ENCODE results near the gene CCDC102A. TPM values are rescaled to one million over a fixed set of nuclear protein-coding genes. Genes with fewer than 3 reads are reported as not detected.

CCDC102A gene
- total RNA-seq, 1 donor from 2014 or later = 5.5 TPM

DNA sequence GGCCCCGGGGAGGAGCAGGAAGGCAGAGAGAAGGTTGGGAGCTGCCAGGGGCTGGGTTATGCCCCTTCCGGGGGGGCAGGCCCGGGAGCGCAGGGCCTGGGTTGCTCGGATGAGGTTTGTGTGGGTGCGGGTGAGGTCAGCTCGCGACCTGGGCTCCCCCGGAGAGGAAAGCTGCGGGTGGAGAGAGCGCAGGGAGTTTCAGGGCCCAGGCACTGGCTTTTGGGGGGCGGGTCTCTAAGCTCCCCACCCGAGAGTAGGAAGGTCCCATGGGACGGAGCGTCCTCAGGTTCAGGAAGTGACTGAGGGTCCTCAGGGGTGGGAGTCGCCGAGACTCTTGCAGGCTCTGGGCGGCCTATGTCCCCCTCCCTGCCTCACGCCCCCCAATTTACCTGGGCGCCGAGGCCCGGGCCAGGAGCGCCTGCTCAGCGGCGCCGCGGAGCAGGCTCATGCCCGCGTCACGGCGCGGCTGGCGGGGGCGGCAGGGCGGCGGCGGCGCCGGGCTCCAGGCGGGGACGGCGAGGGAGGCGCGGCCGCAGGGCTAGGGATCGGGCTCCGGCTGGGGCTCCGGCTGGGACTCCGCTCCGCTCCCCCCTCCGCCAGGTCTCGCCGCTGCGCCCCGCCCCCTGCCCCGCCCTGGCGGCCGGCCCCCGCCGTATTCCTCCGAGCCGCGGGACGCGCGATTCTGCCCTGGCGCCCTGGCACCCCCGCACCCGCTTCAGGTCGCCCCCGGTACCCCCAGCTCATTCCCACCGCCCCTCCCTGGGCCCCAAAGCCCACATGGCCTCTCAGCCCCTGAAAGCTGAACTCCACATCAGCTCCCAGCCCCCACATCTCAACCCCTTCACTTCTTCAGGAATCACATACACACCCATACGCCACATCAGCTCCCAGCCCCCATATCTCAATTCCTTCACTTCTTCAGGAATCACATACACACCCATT lies 50.2 kb downstream of the CCDC102A start, which contains the start of gene DOK4:
Gene DOK4 (minus strand): TSS at position 578 of the 942 bp plus-strand sequence. CDS start 6,986 bp downstream, outside the sequence.
- peak; percentile 90 for DNase-seq (ENCODE audit: low spot score)
- intact Hi-C loops (cut with DNase I) = loop anchor here (5.0 kb wide), 1 partner anchor 39 kb away; the partner anchor contains the start of genes CIAPIN1 and COQ9

DNA sequence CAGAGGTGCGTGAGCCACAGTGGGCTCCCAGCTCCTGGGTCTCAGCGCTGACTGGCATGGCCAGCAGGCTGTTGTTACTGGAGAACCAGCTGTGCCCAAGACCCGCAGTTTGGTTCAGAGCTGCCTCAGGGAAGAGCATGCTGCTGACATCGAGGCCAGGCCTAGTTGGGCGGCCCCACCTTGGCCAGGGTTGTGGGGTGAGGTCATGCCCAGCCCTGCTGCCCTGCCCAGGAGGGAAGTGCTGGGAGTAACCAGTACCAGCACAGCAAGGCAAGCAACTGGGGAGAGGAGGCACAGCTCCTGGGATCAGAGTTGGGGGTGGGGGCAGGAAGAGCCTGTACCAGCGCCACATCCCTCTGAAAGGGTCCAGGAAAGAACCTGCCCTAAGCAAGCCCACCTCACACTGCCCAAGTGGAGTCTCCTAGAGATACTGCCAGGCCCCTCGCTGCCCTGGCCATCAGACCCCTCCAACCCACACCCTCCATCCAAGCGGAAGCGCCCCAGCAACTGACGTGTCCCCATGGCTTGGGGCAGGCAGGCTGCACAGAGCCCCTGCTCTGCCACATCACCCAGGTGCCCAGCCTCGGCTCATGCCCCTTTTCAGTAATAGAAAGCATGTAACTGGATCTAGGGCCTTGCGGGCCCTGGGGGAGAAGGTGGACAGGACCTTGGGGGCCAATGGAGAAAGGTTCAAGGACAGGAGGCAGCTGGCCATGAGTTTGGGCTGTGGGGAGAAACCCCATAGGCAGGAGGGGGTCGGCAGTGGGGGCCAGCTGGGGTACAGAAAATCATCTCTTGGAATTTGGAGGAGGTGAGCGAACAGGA lies 51.1 kb downstream of the CCDC102A start:
- intact Hi-C loops (cut with DNase I) = loop anchor here (5.0 kb wide), 1 partner anchor 38 kb away; the partner anchor contains the start of genes CIAPIN1 and COQ9
- no peak for DNase-seq (ENCODE audit: low spot score)

DNA sequence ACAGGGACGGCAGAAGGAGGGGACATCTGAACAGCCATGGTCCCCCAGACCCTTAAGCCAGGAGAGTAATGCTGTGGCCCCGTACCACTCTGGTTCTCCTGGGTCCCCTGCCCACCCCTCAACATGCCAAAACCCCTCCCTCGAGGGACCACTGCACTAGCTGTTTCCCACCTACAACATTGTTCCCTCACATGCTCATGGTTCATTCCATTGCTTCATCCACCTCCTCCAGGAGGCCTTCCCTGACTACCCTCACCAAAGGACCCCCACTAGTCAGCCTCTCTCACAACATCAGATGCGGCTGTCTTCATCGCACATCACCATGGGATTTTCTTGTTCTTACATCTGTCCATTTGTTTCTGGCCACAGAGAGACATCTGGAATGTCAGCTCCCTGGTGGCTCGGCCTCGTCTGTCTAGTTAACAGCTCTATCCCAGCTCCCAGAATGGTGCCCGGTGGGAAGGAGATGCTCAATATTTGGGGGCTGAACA lies 51.8 kb downstream of the CCDC102A start:
- no peak for DNase-seq (ENCODE audit: low spot score)
- intact Hi-C loops (cut with DNase I) = loop anchor here (5.0 kb wide), 1 partner anchor 37 kb away; the partner anchor contains the start of genes CIAPIN1 and COQ9

DNA sequence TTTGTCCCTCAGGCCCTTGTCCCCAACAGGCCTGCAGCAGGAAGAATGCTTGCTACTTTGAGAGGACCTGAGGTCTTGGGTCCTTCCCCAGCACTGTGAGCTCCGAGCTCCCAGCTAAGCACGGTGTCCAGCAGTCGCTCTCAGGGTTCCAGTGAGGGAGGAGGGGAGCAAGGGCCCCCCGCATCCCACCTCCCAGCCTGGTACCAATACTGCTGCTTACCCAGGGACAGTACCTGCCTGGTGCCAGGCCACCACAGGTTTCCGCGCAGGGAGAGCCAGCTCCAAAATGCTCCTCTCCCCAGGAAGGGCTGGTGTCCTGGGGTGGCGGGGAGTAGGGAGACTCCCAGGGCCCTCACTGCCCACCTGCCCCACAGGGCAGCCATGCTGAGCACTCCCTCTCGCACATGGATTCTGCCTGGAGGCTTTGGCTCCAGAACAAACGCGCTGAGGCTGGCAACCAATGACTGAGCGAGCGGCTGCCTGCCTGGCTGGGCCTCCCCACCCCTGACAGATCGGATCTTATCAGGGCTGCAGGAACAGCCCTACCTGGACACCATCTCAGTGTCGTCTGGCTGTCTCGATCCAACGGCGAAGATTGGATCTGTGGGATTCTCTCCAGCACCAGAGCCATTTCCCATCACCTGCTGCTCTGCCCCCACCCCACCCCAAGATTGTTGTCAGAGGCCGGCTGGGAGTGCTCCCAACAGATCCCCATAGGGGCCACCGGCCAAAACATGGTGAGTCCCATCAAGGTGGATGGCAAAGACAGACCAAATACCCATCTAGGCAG lies 52.5 kb downstream of the CCDC102A start:
- intact Hi-C loops (cut with DNase I) = no loop called here
- DNase-seq (ENCODE audit: low spot score) = no peak

DNA sequence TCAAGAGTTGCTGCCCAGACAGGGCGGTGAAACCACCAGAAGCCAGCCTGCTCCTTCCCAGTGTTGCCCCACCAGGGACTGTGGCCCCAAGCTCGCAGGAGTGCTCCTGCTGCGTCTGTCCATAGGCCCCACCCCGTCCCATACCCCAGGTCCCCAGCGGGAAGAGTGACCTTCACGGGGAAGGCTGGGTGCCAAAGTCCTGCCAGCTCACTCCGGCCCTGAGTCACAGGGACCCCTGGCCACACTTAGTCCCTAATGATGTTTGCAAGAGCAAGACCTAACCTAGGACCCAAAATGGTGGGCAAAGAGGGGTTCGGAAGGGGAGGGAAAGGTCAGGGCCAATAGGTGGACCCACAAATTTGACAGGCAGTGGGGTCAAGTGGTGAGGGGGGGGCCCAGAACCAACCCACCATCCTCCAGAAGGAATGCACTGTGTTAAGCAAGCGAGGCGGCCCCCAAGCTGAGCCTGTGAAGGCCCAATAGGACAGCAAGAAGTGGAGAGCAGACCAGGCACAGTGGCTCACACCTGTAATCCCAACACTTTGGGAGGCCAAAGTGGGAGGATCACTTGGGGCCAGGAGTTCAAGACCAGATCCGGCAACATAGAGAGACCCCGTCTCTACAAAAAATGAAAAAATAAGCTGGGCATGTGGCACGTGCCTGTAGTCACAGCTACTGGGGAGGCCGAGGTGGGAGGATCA lies 53.4 kb downstream of the CCDC102A start:
- intact Hi-C loops (cut with DNase I) = no loop called here
- DNase-seq (ENCODE audit: low spot score) = no peak

DNA sequence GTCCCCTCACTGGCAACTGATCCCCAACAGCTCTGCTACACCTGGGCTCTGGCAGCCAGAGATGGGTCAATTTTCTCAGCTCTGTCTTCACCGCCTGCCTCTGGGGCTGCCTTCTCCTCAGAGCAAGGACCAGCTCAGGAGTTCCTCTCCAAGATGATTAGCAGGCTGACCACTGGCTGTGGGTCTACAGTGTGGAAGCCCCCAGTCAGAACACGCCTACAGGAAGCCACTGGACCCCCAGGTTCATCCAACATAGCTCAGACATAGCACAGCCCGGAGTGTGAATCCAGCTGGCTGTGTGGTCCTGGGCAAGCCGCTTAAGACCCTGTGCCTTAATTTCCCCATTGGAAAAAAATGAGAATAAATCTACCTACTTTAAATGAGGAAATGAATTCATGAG lies 55.0 kb downstream of the CCDC102A start:
- no peak for DNase-seq (ENCODE audit: low spot score)
- intact Hi-C loops (cut with DNase I) = no loop called here

DNA sequence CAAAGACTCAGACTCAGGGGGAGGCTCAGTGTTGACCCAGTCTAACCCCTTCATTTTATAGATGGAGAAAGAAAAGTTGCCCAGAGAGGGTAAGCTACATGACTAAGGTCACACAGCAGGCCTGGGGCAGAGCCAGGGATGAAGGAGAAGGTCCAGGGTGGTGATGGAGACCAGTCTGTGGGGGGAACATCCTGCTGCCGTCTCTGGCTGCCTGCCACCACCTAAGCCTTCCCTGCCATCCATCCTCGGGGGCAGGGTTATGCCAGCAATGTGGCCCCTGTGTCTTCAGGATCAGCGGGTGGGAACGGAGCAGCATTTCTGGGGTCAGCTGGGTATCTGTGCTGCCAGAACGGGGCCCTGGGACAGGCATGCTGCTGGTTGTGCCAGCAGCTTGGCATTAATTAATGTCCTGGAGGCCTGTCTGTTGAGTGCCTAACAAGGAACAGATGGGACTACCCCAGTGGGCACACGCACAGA lies 55.6 kb downstream of the CCDC102A start:
- intact Hi-C loops (cut with DNase I) = no loop called here
- peak; percentile 55 for DNase-seq (ENCODE audit: low spot score)

DNA sequence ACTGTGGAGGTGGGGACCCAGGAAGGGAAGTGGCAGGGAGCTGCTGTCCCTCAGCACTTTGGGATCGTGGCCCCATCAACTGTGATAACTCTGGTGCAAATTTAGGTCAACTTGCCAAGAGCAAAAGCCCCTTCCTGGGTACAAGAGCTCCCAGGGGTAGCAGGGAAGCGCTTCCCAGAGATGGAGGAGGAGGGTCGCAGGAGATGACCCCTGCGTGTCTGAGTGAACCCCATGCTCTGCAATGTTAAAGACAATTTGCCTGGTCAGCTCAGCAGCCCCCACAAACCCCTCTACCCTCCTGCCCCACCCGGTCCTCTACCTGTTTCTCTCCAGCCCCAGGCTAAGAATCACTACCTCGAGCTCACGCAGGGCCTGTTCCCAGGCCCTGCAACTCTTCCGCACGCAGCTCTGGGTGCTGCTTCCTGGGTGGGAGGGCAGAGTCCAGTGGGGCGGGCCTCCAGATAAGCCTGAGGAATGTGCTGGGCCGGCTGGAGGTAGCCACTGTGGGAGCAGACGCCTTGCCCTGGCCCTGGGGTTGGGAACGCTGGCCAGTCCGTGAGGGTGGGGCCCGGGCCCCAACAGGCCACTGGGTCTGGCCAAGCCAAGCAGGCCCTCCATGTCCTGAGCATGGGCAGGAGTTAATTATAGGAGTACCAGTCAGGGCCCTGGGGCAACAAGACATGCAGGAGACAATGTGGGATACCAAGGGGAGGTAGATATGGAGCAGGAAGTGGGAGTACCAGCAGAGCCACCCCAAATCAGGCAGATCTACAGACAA lies 56.2 kb downstream of the CCDC102A start:
- intact Hi-C loops (cut with DNase I) = loop anchor here (5.0 kb wide), 1 partner anchor 37 kb away; no protein-coding TSS in a partner anchor
- DNase-seq (ENCODE audit: low spot score) = peak; percentile 76

DNA sequence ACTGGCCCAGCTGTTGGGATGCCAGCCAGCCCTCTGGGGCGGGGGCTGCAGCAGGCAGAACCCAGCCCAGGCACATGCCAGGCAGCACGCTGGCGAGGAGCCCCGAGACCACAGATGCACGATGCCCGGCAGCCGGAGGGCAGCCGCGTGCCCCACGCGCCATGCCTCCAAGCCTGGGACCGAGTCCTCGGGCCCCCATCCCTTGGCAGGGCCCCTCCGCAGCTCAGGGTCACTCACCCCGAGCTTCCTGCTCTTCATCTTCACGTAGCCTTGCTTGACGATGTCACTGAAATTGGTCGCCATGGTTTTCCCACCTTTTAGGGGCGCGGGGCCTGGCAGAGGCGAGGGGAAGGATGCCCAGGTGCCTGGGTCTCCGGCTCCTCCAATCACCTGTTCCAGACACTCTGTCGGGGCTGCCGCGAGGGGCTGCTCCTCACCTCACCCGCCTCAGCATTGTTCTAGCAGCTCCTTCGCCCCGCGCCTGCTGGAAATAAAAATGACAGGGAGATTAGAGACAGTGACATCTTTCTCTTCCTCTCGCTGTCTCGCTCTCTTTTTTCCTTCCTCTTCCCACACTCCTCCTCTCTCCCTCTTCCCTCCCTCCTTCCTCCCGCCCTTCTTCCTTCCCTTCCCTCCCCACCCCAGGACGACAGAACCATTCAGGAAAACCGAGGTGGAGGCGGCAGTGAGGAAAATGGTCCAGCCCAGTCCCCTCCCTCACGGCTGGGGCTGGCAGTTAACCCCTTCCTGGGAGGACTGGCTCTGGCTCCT lies 57.0 kb downstream of the CCDC102A start:
- intact Hi-C loops (cut with DNase I) = loop anchor here (5.0 kb wide), 1 partner anchor 38 kb away; no protein-coding TSS in a partner anchor
- peak; percentile 72 for DNase-seq (ENCODE audit: low spot score)

DNA sequence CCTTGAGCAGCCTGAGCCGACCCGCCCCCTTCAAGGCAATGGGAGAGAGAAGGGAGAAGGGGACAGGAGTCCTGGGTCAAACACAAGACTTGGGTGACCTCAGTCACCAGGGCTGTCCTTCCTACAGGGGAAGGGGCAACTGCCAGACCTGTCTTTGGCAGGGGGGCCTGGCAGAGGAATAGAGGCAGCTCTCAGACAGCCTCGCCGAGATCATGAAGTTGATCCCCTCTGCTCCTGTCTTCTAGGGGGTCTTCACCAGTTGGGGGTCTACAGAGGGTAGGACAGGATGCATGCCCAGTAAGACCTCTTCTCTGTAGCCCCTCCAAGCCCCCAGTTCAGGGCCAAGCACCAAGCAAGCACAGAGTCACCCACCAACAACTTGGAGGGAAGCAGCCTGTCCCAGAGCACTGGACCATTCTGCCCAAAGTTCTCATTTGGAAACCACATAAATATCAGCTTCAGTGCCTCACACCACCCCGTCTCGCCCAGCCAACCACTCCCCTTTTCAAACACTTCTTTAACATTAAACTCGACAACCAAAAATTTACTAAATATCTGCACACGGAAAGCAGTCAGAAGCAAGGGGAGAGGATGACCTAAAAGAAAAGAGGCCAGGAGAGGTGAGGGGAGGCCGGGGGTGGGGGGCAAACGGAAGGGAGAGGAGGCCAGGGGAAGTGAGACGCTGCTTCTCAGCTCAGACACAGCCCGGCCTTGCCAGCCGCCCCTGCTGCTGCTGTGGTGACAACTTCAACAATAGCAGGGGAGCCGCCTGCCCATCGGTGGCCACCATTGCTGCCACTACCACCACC lies 57.8 kb downstream of the CCDC102A start:
- peak; percentile 59 for DNase-seq (ENCODE audit: low spot score)
- intact Hi-C loops (cut with DNase I) = loop anchor here (5.0 kb wide), 1 partner anchor 39 kb away; no protein-coding TSS in a partner anchor

DNA sequence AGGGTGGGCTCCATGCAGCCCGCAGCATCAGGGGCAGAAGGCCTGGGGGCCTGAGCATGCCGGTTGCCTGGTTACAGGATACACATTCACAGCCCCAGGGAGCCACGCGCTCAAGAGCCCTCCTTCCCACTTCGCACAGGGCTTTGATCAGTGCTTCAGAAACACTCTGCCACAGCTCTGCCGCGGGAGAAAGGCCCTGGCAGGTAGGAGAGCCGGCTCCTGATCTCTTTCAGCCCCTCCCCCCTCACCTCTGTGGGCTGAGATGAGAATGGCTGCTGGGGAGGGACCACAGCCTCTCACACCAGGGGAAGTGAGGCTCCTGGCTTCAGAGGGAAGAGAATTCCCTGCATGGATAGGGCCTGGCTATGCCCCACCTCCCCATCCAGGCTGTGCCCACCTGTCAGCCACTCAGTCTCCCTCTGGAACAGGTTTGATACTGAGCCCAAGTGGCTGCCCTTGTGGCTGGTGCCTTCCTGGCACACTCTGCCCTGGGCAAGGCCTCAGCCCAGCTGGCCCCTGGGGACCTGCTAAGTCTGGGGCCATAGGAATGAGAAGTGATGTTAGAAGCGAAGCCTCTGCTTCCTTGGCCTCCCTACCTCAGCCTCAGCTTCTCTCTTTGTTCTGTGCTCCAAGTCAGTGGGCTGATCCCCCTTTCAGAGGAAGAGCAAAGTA lies 58.7 kb downstream of the CCDC102A start:
- DNase-seq (ENCODE audit: low spot score) = peak; percentile 35
- intact Hi-C loops (cut with DNase I) = loop anchor here (5.0 kb wide), 1 partner anchor 40 kb away; no protein-coding TSS in a partner anchor

DNA sequence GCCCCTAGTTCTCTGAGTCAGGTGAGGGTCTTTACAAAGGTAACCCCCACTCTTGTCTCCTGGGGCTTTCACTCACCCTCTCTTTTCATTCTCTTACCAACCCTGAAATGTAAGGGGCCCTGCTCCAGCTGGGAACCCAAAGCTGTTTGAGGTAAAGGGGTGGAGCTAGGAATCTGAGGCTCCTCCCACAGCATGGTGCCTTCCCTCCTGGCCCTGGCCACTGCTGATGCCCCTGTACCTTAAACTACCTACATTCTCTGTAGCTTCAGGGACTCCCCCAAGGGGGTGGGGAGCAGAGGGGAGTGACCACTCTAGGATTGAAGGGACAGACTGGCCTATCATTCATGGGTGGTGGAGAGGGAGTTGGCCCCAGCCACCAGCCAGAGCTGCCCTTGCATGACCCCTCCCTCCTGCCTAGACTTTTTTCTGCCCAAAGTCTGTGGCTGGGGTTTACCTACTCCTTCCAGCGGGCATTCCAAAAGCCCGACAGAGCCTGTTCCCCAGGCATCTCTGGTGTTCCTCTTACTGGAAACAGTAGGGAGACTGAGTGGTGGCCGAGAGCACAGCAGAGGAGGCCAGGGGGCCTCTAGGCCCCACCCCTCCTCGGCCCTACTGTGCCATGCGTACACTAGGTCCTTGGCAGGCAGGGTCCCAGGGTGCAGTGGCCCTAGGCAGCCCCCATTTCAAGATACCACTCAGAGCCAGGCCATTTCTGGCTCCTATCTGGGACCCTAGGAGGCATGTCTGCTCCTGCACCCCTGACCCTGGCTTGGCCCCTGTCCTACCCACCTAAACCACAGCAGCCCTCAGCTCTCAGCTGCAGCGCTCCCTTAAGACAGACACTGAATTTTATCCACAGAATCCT lies 59.6 kb downstream of the CCDC102A start:
- intact Hi-C loops (cut with DNase I) = loop anchor here (5.0 kb wide), 1 partner anchor 41 kb away; no protein-coding TSS in a partner anchor
- peak; percentile 46 for DNase-seq (ENCODE audit: low spot score)

DNA sequence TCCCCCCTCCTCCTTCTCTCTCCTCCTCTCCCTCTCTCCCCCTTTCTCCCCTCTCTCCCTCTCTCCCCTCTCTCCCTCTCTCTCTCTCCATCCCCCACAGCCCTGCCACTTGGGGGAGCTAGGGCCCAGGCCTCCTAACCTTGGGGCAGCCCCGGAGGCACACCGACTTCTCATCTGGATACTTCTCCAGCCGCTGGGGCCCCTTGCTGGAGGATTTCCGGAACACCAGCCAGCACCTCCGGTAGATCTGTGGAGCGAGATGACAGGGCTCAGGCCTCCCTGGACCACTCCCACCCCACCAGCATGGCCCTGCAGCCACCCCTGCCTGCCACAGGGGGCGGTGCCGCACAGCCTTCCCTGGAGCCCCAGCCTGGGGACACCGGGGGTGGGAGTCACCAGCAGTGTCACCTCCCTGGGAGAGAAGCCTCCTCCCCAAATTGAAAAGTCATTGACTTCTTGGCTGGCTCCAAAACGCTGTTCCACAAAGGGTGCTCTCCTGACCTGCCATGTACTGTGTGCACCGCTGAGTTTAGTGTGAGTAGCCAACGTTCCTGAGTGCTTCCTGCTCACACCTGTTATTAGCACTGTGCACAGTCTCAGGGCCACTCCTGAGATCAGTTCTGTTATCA lies 60.5 kb downstream of the CCDC102A start:
- intact Hi-C loops (cut with DNase I) = loop anchor here (5.0 kb wide), 1 partner anchor 41 kb away; no protein-coding TSS in a partner anchor
- peak; percentile 81 for DNase-seq (ENCODE audit: low spot score)

Measured in cardiac septum (tissue), 1 donor.